Gastrocnemius medialis (tissue), 4 donors: ENCODE data around the gene POLR3E. TPM values are rescaled to one million over a fixed set of nuclear protein-coding genes. Genes with fewer than 3 reads are reported as not detected.
"Not testable (repeated sequence)": the region's sequence is repeated elsewhere in the genome, so short reads cannot be mapped to it uniquely, and the experiment has no call there.

Experiments
- ATAC-seq, 2 donors: fragments of 150-250 bp; one replicate each; pipeline ENCODE4 v1.9.1; 2016
- DNase-seq, 2 donors: peaks; one replicate each; pipeline ENCODE4 v3.0.0-alpha.2; 2019
- H3K27ac ChIP-seq, 4 donors: fragments of 200-600 bp; sonication (generic); 1 replicate in 1 of 4; 2 replicates in 3 of 4; pipeline ENCODE4 v1.5.1; 2016 to 2018; ENCODE audit warnings: mild to moderate bottlenecking in 2 of 4, moderate library complexity in 1 of 4
- H3K27me3 ChIP-seq, 3 donors: fragments of 200-600 bp; sonication (generic) in 2 of 3; 1 replicate in 1 of 3; 2 replicates in 2 of 3; pipeline versions ENCODE4 v1.5.1 to v1.6.0; 2016 to 2019; ENCODE audit warnings: mild to moderate bottlenecking in 1 of 3, moderate library complexity in 1 of 3
- H3K36me3 ChIP-seq, 2 donors: fragments of 200-600 bp; sonication (generic) in 1 of 2; one replicate each; pipeline ENCODE4 v1.5.1; 2017 to 2018
- H3K4me1 ChIP-seq, 2 donors: fragments of 200-600 bp; sonication (generic) in 1 of 2; one replicate each; pipeline ENCODE4 v1.5.1; 2016 to 2017; ENCODE audit warnings: mild to moderate bottlenecking in 2 of 2
- H3K4me3 ChIP-seq, 4 donors: fragments of 200-600 bp; sonication (generic) in 3 of 4; 1 replicate in 1 of 4; 2 replicates in 3 of 4; pipeline ENCODE4 v1.5.1; 2016 to 2019; ENCODE audit warnings: mild to moderate bottlenecking in 2 of 4
- H3K9me3 ChIP-seq, 3 donors: fragments of 200-600 bp; sonication (generic) in 2 of 3; 1 replicate in 1 of 3; 2 replicates in 2 of 3; pipeline ENCODE4 v1.5.1; 2016 to 2019
- CTCF ChIP-seq, 5 experiments: fragments of 450-650 bp in 3 of 5; fragments of 200-600 bp in 2 of 5; sonication (generic) in 2 of 5; IDR thresholded peaks in 4 of 5; conservative IDR thresholded peaks in 1 of 5; 1 replicate in 4 of 5; 2 replicates in 1 of 5; pipeline ENCODE4 v1.5.1; 2016 to 2019; ENCODE audit warnings: antibody characterized with exemption in 5 of 5, mild to moderate bottlenecking in 3 of 5, moderate library complexity in 3 of 5
- POLR2A ChIP-seq, 2 donors: fragments of 450-650 bp; IDR thresholded peaks; one replicate each; pipeline ENCODE4 v1.6.1; 2017; ENCODE audit warnings: antibody characterized with exemption in 2 of 2, mild to moderate bottlenecking in 2 of 2, moderate library complexity in 2 of 2
- in situ Hi-C, 4 donors: fragments of 200-750 bp; cut with MboI; loops; one replicate each; pipeline versions ENCODE4 v1.15.0 to v1.8.0; 2017; ENCODE audit warnings: low sequenced_read_pairs in 4 of 4
- intact Hi-C: fragments of 100-400 bp; cut with DNase I; formaldehyde crosslinking; loops from one replicate; pipeline ENCODE4 v1.15.1; 2023; ENCODE audit warnings: low total_unique reads
- total RNA-seq, 4 donors: library from RNA; depleted of rRNA; stranded (reverse); fragments of >200 nt; gene quantifications; one replicate each; pipeline versions ENCODE4 v1.1.0 to v1.2.3, GENCODE V29; 2016

POLR3E gene
- total RNA-seq, 4 donors from 2014 or later, result 105 to 182 (median 116) TPM

- Histone ChIP-seq H3K4me3 (no peak overlapping the region), H3K27ac (no peak overlapping the region), H3K36me3 (peaks cover 0 to 8% of the 10 kb centered on the region in 2 donors), H3K9me3 (no peaks in the 10 kb centered on the region), H3K4me1 (peaks cover 16 to 17% of the 10 kb centered on the region in 2 donors), H3K27me3 (no peaks in the 10 kb centered on the region)
- TF ChIP-seq POLR2A (IDR thresholded peaks at IDR 0.05), result no peak
- in situ Hi-C loops, result no loop called here
- intact Hi-C loops, result no loop called here
- ATAC-seq (no peak), DNase-seq (no peak)
These were observed 69.2 kb downstream of the POLR3E start for GRCh38 chr16:22366371-22366770.

- peaks cover 0 to 8% of the 10 kb centered on the region in 2 donors for H3K36me3 ChIP-seq
- no peak for DNase-seq
- H3K4me3 ChIP-seq, result no peak overlapping the region
- ATAC-seq, result no peak
- intact Hi-C loops, result no loop called here
- no peak for TF ChIP-seq CTCF (IDR thresholded peaks at IDR 0.05 in 4 of 5, conservative IDR thresholded peaks at IDR 0.05 in 1 of 5)
- no peak for TF ChIP-seq POLR2A (IDR thresholded peaks at IDR 0.05)
- peaks cover 16 to 17% of the 10 kb centered on the region in 2 donors for H3K4me1 ChIP-seq
- no peaks in the 10 kb centered on the region for H3K27me3 ChIP-seq
- in situ Hi-C loops, result no loop called here
- H3K9me3 ChIP-seq, result no peaks in the 10 kb centered on the region
- no peak overlapping the region for H3K27ac ChIP-seq
These were observed 69.7 kb downstream of the POLR3E start for GRCh38 chr16:22366889-22367288.

- H3K27me3 ChIP-seq, H3K9me3 ChIP-seq, DNase-seq, H3K36me3 ChIP-seq, in situ Hi-C loops, H3K4me3 ChIP-seq, ATAC-seq, intact Hi-C loops: not testable (repeated sequence)
- Histone ChIP-seq H3K4me1 (peaks cover 16 to 24% of the 10 kb centered on the region in 2 donors), H3K27ac (peak overlapping the region in 1 of 4 donors; percentile 61)
These were observed 71.1 kb downstream of the POLR3E start for GRCh38 chr16:22368200-22368826.

- Histone ChIP-seq H3K4me3 (no peak overlapping the region), H3K4me1 (peaks cover 22 to 24% of the 10 kb centered on the region in 2 donors), H3K27ac (peak overlapping the region; percentile 40 to 69 (median 60)), H3K27me3 (no peaks in the 10 kb centered on the region), H3K9me3 (no peaks in the 10 kb centered on the region), H3K36me3 (no peaks in the 10 kb centered on the region)
- intact Hi-C loops, result no loop called here
- ATAC-seq (no peak), DNase-seq (no peak)
- TF ChIP-seq POLR2A (IDR thresholded peaks at IDR 0.05) (no peak), CTCF (IDR thresholded peaks at IDR 0.05 in 4 of 5, conservative IDR thresholded peaks at IDR 0.05 in 1 of 5) (no peak)
- in situ Hi-C loops, result no loop called here
These were observed 72.1 kb downstream of the POLR3E start for GRCh38 chr16:22369221-22369811.

GRCh38 chr16:22370038-22370820 lies 73.0 kb downstream of the POLR3E start:
- H3K9me3 ChIP-seq, result no peaks in the 10 kb centered on the region
- H3K27ac ChIP-seq, result peak overlapping the region; percentile 40 to 69 (median 60)
- no peaks in the 10 kb centered on the region for H3K27me3 ChIP-seq
- DNase-seq (no peak), ATAC-seq (no peak)
- in situ Hi-C loops (no loop called here), intact Hi-C loops (loop anchor here (5.0 to 10.0 kb wide), 3 partner anchors 52 to 175 kb away; no protein-coding TSS in a partner anchor)
- no peak overlapping the region for H3K4me3 ChIP-seq
- H3K4me1 ChIP-seq, result peaks cover 24 to 26% of the 10 kb centered on the region in 2 donors
- TF ChIP-seq POLR2A (IDR thresholded peaks at IDR 0.05), result no peak
- TF ChIP-seq CTCF (IDR thresholded peaks at IDR 0.05 in 4 of 5, conservative IDR thresholded peaks at IDR 0.05 in 1 of 5), result no peak
- no peaks in the 10 kb centered on the region for H3K36me3 ChIP-seq
